Fibroblast of skin of right quadriceps (primary cell): ENCODE results near the gene TNIP2.
"Not testable (repeated sequence)": the region's sequence is repeated elsewhere in the genome, so short reads cannot be mapped to it uniquely, and the experiment has no call there.

ENCODE experiments used
- DNase-seq: peaks from one replicate; pipeline ENCODE4 v3.0.0-alpha.2; 2013

Gene TNIP2

GRCh38 chr4:2743518-2744445 lies 12.4 kb downstream of the TNIP2 start:
- no peak for DNase-seq

DNA sequence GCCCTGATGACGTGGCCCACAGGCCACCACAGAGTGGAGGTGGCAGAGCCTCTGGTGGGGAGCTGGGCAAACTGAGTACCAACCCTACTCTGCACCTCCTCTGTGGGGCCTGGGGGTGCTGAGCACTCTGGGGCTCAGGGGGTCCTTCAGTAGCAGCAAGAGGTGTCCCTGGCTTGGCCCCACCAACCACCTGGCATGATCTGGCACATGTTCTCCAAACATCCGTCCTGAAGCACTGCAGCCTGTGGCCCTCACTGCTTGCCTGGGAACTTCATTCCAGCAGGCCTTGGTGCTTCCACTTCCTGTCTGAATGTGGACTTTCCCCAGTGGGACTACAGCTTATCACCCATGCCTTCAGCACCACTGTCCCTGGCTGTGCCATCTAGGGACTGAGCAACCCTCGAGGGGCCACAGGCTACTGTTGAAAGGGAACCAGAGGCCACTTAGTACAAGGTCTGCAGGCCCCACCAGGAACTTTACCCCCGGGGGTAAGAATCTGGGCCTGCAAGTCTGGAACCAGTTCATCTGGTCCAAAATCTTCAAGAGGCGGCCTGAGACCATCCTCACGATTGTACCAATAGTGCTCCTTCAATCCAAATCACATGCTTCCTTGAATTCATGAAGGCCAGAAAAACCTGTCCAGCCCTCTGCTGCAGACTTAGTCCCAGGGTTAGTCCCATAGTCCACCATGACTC lies 13.2 kb downstream of the TNIP2 start:
- DNase-seq, result no peak

DNA sequence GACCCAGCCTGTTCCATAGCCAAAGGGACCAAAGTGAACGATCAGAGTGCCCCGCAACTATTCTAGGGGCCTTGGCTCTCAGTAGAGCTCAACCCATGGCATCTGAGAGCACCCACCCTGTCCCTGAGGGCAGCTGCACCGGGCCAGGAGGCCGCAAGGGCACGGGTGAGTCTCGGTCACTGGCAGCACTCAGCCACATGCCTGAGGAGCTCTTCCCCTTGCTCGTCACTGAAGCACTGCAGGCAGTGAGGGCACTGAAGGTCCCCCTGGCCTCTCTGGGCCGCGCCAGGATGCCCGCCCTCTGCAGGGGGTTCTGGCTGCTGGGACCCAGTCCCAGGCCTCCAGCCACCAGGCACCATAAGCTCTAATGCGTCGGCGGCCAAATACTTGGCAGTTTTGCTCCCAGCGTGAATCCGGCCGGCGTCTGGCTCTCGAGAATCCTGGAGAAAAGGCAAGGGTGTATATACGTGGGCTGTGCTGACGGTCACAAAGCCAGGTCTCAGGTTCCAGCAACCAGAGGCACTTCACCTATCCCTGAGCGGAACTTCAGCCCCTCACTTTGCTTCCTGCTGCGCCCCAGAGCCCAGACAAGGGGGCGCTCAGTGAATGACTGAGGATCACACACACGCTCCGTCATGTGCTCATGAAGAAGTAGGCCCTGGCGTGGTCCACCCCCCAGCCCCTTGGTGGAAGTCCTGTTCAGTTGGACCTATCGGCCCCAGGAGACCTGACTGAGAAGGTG lies 13.9 kb downstream of the TNIP2 start:
- DNase-seq, result no peak

DNA sequence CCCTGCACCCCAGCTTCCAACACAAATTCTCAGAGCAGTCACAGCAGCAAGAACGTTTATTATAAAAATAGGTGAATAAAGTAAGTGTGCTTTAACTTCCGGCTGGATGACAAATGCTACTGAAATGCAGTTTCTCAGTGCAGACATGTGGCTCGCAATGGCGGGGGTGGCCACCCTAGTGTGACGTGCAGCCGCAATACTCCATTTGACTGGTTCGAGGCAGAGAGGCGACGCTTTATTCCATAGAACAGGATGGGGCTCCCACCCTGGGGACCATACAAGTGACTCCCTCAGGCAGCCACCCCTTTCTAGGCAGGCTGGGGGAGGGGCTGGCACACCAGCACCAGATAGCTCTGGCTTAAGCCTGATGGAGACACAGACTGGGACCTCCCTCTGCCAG lies 14.5 kb downstream of the TNIP2 start:
- peak; percentile 50 for DNase-seq

- not testable (repeated sequence) for DNase-seq
These were observed 17.8 kb downstream of the TNIP2 start for GRCh38 chr4:2738296-2738695.

DNA sequence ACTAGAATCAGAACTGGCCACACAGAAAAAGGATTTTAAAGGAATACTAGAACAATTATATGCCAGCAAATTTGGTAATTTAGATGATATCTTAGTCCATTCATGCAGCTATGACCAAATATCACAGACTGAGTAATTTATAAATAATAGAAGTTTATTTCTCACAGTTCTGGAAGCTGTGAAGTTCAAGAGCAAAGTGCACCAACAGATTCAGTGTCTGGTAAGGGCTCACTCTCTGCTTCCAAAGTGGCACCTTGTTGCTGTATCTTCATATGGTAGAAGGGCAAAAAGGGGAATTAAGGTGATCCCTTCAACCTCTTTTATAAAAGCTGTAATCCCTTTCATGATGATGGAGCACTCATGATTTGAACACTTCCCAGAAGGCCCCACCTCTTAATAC lies 20.3 kb downstream of the TNIP2 start:
- DNase-seq, result no peak

DNA sequence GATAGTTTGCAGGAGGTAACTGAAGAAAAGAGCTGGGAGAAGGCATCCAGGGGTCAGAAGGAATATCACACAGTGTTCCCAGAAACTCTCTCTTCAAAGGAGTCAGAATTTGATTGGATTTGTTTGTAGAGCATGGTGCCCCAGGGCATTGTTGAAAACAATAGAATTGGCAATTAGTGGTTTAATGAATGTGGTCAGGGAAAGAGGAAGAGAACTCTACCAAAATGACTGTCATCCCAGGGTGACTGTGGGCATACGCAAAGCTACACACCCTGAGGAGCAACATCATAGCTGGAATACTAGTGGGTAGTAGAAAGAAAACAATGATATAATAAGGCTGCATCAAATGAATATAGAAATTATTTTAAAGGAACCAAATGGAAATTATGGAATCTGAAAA lies 21.5 kb downstream of the TNIP2 start:
- no peak for DNase-seq

DNA sequence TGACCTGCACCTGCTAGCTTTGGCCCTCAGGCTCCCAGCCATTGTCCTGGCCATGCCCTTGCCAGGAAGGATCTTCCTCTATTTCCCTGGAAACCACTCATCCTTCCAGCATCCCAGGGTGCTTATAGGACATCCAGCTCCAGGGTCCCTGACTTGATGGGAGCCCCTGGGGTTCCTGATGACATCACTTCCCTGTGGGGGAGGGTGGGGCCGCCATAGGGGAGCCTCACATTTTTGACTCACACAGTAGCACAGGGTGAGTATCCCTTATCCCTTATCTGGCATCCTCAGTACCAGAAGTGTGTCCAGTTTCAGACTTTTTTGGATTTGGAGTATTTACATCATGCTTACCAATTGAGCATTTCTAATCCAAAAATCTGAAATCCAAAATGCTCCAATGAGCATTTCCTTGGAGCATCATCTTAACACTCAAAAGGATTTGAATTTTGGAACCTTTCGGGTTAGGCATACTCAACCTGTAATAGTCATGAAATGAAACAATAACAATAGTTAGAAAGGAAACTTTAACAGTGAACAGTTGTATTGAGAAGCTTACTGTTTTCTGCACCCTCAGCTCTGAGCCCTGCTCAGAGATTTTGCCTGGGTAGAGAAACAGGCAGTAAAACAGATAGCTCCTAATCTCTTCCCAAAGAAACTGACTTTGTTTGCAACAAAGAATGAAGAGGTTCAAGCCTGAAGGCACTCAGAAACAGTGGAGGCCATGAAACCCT lies 22.1 kb downstream of the TNIP2 start:
- no peak for DNase-seq

- no peak for DNase-seq
These were observed 22.9 kb downstream of the TNIP2 start for GRCh38 chr4:2733001-2733843.

- no peak for DNase-seq
These were observed 23.6 kb downstream of the TNIP2 start for GRCh38 chr4:2732526-2732925.

DNA sequence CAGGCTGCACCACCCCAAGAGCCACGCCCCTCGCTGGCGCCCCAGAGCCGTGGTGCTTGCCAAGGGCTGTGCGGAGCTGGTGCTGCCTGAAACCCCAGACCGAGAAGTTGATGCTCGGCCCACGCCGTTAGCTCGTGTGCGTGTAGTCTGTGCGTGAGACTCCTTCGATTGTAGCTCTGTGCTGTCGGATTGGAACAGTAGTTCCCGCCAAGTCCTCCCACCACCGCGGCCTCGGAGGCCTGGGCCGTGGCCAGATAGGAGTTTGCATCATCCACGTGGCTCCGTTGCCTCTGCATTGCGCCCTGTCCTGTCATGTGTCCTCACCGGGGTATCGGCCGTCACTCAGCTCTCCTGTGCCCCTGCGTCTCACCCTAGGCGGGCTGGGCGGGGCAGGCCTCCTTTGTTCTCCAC lies 24.2 kb downstream of the TNIP2 start:
- DNase-seq, result no peak

DNA sequence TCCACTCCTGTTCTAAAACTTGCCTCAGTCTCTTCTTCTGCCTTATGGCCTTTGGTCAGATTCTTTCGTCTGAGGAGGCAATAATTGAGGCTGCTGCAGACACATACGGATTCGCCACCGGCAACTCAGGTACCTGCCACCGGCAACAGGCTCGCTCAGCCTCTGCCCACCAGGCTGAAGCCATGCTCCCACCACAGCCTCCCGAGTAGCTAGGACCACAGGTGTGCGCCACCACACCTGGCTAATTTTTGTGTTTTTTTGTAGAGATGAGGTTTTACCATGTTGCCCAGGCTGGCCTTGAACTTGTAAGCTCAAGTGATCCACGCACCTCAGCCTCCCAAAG lies 26.6 kb downstream of the TNIP2 start:
- DNase-seq, result no peak

DNA sequence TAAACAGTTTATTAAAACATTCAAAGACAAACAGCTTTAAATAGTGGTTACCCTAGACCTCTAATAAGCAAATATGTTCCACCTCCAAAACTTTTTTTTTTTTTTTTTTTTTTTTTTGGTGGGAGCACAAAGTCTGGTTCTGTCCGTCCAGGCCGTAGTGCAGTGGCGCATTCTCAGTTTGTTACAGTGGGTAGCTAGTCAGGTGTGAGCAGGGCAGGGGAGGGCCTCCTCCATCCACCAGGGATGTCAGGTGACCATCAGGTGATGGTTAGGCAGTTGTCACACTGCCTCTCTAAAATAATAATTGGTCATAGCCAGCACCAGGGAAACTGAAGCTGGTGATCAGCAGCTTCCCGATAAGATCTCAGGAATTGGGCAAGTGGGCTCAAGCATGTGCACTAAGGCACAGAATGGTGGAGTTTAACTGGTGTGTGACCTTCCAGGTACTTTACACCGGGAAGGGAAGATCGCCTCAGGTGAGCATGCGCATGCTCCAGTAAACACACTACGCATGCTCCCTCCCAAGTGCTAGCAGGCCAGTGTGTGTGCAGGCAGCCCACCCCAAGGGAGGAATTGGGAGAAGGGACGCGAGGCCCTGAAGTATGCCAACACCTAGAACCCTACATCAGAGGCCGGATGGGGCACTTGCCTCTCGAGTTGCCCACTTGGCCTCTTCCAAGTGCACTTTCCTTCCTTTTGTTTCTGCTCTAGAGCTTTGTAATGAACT lies 27.2 kb downstream of the TNIP2 start:
- no peak for DNase-seq

DNA sequence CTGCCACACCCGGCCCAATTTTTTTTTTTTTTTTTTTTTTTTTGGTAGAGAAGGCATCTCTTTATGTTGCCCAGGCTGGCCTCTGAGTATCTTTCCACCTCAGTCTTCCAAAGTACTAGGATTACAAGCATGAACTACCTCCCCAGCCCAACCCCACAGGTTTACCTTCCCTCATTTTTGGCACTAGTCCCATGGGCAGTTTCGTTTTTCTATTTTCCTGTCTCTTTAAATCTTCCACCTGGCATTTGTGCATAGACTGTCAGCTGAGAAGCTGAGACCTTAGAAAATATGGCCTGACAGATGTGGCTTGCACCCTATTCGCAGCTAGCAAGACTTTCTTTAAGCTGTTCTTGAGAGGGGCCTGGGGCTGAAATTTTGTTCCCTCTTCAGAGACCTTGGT lies 27.9 kb downstream of the TNIP2 start:
- no peak for DNase-seq

- not testable (repeated sequence) for DNase-seq
These were observed 29.3 kb downstream of the TNIP2 start for GRCh38 chr4:2726881-2727280.

- DNase-seq, result no peak
These were observed 30.8 kb downstream of the TNIP2 start for GRCh38 chr4:2725380-2725779.

DNA sequence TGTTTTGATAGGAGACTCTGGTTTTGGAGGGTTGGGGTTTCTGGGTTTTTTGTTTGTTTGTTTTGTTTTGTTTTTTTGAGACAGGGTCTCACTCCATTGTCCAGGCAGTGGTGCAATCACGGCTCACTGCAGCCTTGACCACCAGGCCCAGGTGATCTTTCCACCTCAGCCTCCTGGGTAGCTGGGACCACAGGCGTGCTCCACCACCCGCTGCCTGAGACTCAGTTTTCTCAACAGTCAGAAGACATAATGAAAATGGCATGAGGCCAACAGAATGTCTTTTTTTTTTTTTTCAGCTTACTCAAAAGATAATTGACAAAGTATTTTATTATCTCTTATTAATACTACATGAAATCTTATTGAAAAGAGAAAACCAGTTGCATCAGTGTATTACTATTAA lies 32.4 kb downstream of the TNIP2 start:
- no peak for DNase-seq

- no peak for DNase-seq
These were observed 34.1 kb downstream of the TNIP2 start for GRCh38 chr4:2722033-2722432.

DNA sequence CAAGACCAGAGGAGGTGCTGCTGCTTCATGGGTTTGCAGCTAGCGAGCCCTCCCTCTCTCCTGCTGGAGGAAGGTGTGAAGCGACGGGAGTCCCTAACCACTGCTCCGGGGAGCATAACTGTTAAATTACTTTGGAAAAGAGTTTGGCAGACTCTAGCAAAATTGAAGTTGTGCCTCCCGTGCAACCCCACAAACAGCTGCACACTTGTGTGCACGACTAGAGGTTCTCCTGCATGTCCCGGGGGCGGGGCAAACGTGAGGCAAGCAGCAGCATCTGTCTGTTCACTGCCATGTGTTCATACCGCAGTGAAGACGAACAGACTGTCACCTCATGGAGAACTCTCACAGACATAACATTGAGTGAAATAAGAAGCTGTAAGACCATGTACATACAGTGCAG lies 34.5 kb downstream of the TNIP2 start:
- DNase-seq, result no peak

GRCh38 chr4:2716236-2716635 lies 39.9 kb downstream of the TNIP2 start:
- no peak for DNase-seq

DNA sequence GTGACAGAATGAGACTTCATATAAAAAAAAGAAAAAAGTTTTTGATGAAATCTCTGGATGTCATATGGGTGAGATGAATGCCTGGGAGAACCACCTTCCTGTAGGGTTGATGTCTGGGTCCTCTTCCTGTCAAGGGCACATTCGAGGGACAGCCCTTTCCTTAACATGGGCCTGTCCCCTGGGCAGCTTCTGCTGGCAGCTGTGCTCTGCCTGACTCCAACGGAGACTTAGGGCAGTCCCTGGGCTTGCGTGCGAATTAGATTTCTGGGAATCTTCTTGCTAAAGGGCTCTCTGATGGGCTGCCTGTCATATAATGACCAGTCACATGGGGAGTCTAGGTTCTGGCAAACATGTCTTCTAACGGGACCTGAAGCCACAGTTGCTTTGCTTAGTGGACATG lies 40.7 kb downstream of the TNIP2 start:
- DNase-seq, result no peak
